Ramos (cell line): ENCODE results near the gene CCDC88C.
"Not testable (repeated sequence)": the region's sequence is repeated elsewhere in the genome, so short reads cannot be mapped to it uniquely, and the experiment has no call there.

Experiments
- in situ Hi-C: fragments of 300-500 bp; cut with MboI; formaldehyde crosslinking; loops from one replicate; pipeline ENCODE4 v1.14.3; 2022; ENCODE audit warnings: low sequenced_read_pairs; ENCODE audit not compliant: unreplicated experiment

The CCDC88C gene

DNA sequence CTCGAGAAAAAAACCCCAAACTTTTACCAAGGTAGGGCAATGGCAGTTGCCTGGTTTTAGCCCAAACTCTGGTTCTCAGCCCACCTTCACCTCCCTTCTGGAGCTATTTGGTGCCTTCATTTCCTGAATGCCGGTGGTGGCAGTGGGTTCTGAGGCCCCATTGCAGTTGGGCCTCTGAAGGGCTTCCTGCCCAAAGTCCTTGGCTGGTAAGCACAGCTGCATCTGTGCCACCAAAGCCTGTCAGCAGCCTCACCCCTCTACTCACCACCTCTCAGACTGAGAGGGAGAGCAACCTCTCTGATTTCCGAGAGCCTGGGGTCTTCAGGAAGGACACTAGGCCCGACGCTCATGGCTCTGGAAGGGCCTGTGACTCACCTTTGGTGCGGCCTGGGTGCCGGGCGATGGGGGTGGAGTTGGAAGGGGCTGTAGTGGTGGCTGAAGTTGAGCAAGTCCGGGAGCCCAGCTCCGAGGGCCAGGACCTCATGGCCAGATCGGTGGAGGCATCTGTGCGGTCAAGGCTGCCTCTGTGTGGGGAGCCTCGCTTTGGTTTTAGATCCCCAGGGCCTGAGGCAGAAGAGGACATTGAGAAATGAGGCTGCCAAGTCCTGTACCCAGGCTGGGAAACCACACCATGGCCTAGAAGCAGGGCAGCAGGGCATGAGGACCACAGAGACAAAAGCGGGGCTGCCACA lies 134.5 kb downstream of the CCDC88C start:
- in situ Hi-C loops, result no loop called here

DNA sequence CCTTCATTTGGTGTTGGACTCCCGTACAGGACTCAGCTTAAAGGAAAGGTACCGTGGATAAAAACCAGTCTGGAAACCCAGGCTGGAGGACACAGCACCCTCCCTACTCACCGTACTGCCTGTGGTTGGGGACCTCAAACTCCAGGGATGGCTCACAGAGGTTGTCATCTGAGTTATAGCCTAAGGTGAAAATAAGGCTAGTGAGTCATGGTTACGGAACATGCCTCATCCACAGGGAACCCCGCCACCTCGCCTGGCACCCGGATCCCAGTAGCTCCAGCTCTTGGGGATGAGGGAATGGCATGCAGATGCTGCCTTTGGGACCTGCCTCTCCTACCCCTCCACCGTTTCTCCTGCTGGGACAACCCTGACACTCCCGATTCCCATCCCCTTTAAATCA lies 136.3 kb downstream of the CCDC88C start:
- in situ Hi-C loops, result no loop called here

DNA sequence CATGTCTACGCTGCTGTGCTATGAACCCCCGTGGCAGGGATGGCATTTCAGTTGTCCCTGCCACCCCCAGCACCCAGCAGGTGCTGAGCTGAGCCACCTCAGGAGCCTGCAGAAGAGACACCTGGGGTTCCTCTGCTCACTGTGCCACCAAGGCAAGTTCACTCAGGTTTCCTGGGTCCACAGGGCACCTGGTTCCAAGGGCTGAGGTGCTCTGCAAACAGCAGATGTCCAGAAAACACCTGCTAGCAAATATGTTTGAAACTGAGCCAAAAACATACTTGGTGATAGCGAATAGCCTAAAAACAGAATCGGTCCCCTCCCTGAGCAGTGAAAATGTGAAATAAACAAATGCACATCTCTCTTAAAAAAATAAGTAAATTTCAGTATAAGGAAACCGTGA lies 137.5 kb downstream of the CCDC88C start:
- in situ Hi-C loops, result no loop called here

DNA sequence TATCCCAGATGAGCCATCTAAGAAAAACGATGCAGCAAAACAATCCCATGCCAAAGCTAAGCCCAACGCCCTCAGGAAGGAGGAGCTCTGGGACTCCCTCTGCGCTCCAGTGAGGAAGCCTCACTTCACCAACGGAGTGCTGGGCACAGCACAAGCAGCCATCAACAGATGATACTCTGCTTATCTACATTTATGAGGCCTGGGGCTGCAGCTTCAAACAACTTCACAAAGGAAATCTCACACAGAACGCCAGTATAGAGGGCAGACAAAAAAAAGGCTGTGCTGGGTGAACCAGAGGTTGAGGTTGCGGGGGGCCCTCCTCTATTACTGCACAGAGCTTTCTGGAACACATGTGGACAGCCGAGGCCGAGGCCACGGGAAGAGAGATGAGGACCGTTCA lies 138.3 kb downstream of the CCDC88C start:
- in situ Hi-C loops, result no loop called here

DNA sequence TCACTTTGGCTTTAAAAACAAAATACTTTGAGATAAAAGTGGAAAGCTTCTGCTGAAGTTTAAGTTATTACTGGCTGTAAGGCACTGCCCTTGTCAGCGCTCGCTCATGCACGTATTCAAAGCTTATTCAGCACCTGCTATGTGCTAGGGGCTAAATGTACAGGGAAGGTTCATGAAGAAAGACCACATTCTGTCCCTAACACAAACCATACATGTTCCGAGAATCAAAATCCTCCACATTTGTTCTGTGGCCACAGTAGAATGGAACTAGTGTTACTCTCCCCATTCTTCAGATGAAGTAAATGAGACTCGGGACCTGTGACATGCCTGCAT lies 139.3 kb downstream of the CCDC88C start:
- in situ Hi-C loops, result no loop called here

DNA sequence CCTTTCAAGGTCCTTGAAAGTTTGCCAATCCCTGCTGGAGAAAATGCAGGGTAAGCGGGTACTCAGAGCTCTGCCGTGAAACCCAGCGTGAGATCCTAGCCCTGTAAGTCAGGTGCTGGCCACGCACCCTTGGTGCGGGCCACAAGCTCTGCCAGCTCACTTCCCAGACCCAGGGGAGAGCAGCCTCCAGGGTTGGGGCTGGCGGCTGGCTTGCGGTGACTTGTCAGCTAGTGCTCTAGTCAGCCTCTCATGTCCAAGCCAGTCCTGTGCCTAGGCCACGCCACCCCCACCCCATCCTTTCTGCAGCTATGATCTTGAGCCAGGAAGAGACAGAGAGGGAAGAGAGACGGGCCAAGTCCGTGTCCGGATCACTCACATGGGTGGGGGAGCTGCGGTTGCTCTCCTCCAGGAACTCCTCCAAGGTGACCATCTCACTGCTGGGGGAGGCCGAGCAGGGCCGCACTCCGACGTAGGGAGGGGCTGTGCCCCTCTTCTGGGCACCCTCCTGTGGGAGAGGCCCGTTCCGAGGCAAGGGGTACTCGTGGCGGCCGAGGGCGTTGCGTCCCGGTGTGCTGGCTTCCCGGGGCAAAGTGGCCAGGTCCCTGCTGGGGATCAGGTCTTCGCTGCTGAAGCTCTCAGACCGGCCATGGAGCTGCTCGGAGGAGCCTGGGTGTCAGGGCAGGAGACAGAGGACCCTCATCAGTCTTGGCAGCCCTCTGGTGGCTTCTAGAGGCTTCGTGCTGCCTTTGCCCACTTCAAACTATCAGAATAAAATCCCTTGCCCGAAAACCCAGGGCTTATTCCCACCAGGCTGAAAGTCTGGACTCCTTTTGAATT lies 139.9 kb downstream of the CCDC88C start:
- in situ Hi-C loops, result no loop called here

DNA sequence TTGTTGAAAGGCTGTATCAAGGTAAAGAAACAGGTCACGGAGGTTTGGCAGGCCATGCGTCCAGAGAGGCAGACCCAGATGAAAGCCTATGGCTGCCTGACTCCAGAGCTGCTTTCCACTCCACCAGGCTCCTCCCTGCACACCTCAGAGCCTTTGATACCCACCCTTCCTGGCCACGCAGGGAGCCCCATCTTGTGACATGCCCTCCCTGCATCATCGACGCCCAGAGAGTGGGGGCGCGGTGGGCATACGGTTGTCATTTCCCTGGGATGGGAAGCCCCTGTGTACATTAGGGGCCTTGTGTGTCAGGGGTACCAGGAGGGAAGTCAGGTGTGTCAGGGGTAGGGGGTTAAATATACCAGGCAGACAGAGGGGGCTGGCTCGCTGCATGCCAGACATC lies 142.8 kb downstream of the CCDC88C start:
- in situ Hi-C loops, result no loop called here

DNA sequence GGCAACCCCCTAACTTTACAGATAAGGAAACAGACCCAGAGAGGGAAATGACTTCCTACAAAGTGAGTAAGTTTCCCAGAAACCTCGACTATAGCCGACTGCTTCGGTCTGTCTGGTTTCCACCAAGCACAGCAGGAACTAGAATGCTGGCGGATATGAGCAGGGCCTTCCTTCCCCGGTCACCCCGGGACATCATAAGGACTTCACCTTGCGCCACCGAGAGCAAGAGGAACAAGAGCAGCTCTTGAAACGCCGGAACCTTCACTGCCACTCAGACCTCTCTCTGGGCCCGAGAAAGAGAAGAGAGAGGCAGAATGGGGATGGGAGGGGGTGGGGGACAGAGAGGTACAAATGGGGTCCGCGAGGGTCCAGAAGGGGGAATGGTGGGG lies 143.7 kb downstream of the CCDC88C start:
- in situ Hi-C loops, result no loop called here

DNA sequence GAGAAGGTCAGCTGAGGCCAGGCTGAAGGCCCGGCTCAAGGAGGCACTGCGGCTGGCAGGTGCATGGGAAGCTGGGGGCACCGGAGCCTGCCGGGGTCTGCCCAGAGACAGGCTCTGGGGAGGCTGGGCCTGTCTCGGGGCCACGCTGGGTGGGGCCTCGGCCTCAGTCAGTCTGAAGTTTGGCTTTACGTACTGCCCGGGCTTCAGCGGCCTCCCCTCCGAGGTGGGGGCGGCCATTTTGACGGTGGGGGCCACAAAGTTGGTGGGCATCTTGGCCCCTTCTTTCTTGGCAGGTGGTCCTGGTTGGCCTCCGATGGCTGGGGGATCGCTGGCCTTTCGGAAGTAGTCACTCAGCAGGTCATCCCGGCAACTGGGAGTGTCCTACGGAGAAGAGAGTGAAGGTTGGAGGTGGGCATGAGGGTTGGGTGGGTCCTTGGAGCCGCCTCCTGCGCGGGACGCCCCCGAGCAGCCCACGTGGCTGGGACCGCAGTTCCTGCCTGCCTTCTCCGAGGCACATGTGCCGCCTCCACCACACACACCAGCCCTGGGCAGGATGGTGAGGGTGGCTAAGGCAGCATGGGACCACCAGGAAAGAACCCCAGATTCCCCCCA lies 144.2 kb downstream of the CCDC88C start:
- in situ Hi-C loops, result no loop called here

DNA sequence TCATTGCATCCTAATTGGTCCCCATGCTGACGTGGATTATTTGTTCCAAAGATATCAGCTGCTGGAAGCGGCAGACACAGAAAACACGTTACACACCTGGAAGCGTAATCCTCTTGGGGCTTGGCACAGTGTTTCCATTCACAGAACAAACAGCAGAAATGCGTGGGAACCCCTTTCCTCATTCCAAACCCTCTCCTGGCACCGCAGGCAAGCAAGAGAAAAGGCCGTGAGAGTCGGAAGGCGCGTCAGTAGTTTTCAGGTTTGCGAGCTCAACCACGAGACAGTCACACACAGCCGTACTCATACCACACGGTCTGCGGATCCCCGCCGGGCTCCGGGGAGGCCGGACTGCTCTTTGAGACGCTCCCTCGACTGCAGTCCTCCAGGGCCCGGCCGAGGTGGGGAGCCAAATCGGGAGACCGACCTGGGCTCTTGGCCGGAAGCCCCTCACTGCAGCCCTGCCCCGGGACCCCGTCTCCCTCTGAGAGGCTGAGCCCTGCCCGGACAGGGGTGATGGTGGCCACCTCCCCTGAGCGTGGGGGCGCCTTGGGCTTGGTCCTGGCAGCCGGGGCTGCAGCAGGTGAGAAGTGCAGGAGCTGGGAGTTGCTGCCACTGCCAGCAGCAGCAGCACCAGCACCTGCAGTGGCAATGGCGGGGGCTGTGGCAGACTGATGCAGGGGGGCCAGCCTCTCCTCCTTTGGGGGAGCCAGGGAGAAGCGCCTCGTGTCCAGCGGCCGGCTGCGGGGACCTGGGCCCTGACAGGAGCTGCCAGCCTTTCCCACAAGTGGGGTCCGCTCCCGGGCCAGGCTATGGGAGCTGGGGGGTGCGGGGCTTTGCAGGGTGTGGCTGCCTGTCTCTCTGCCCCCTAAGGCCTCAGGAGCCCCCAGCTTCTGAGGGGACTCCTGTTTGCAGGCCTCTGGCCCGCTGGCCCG lies 145.0 kb downstream of the CCDC88C start:
- in situ Hi-C loops, result no loop called here

DNA sequence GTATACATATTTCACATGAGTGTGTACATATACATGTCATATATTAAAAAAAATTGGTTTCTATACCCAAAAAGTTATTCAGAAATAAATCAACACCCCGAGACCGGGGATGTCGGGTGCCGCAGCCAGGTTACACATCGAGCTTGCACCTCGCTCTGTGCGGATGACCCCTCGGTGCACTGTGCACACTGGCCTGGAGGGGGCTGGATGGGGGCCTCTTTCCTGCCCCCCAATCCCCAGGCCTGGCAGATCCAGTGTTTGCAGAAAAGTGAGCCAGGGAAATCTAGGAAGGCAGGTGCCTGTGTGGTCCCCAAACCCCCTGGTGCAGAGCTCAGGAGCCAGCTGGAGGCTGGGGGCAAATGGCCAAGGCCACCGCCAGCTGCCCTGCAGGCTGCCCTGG lies 146.0 kb downstream of the CCDC88C start:
- in situ Hi-C loops, result no loop called here

DNA sequence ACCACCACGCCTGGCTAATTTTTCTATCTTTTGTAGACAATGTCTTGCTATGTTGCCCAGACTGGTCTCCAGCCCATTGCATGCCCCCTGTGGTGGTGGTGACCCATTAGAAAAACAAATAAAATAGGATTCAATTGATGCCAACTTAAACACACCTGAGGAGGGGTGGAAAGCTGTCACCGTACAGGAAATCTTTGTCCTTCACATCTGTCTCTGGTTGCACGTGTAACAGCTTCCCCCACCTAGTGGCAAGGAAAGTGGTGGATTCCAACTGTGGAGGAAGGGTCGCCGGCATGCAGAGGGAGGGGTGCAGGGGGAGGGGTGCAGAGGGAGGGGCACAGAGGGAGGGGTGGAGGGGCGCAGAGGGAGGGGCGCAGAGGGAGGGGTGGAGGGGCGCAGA lies 147.0 kb downstream of the CCDC88C start:
- in situ Hi-C loops, result no loop called here

DNA sequence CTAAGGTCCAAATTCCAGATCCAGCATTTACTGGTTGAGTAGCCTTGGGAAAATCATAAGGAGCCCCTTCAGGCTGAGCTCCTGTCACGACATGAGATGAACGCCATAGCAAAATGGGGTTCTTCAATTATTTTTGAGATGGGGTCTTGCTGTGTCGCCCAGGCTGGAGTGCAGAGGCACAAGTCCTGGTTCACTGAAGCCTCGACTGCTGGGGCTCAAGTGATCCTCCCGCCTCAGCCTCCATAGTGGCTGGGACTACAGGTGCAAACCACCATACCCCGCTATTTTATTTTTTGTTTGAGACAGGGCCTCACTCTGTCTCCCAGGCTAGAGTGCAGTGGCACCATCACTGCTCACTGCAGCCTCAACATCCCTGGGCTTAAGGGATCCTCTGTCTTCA lies 147.4 kb downstream of the CCDC88C start:
- in situ Hi-C loops, result no loop called here

DNA sequence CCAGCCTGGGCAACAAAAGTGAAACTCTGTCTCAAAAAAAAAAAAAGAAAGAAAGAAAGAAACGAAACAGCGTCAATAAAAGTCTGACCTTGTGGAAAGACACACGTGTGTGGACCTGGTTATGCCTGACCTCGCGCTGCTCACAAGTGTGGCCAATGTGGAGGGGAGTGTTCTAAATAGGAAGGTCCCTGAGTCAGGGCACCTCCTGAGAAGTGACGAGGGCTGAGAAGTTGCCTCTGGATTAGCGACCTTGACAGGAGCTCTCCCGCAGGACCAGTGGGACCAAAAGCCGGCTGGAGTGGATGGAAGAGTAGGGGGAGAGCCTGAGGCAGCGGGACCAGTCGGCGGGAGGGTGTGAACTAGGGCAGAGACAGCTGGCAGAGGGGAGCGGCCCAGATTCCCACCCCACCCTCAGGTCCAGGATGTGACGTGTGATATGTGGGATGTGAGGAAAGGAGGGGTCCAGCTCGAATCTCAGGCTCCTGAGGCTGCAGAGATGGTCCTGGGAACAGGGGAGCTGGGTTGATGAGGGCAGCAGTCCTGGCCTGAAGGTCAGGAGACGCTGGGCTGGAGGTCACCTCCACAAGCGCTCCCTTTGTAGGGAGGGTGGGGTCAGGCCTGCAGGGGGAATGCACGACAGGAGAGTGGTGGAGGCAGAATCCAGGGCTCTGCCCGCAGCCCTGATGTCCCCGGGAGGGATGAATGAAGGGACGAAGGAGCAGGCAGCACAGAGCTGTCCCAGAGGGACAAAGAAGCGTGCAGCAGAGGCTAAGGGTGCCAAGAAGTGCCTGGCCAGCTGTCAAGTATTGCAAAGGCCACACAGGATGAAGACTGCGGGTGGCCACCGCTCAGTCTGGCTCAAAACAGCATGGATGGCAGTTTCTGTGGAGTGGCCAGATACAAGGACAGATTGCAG lies 148.3 kb downstream of the CCDC88C start:
- in situ Hi-C loops, result no loop called here

DNA sequence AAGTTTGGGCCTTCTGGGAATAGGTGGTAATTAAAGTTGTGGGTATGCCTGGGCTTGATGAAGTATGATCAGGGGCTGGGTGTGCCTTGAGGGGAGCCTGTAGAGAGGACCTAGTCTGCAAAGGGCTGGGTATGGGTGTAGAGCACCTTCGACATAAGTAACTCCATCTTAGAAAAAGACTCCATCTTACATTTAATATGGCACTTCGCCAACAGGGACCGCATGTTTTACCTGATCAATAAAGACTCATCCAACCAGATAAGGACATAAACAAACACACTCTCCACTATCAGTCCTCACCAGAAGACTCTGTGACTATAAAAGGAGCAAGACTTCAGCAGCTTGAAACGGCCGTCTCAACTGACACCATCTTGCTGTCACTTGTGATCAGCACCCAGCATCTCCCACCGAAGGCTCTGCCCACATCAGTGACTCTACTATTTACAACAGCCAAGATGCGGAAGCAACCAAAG lies 149.6 kb downstream of the CCDC88C start:
- in situ Hi-C loops, result no loop called here

DNA sequence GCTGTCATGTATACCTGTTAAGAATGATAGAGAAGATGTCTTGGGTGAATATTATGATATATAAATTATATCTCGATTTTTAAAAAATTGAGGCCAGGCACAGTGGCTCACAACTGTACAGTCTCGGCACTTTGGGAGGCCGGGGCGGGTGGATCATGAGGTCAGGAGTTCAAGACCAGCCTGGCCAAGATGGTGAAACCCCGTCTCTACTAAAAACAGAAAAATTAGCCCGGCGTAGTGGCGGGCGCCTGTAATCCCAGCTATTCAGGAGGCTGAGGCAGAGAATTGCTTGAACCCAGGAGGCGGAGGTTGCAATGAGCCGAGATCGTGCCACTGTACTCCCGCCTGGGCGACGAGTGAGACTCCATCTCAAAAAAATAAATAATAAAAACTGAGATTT lies 151.3 kb downstream of the CCDC88C start:
- in situ Hi-C loops, result not testable (repeated sequence)

DNA sequence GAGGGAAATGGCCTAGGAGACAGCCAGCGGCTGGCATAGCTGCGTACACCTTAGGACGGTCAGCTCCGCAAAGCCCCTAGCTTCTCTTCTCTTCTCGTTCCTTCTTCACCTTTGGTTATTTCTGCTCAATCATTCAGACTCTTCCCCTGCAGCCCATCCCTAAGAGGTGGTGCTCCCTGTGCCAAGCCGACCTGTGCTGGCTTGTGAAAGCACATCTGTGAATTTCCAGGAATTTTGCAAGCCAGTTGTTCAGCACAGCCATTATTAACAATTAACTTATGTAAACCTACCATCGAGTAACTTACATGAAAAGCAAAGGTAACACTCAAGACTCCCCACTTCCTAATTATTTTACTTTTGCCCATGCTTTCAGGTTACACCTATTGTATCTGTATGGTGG lies 152.2 kb downstream of the CCDC88C start:
- in situ Hi-C loops, result no loop called here

DNA sequence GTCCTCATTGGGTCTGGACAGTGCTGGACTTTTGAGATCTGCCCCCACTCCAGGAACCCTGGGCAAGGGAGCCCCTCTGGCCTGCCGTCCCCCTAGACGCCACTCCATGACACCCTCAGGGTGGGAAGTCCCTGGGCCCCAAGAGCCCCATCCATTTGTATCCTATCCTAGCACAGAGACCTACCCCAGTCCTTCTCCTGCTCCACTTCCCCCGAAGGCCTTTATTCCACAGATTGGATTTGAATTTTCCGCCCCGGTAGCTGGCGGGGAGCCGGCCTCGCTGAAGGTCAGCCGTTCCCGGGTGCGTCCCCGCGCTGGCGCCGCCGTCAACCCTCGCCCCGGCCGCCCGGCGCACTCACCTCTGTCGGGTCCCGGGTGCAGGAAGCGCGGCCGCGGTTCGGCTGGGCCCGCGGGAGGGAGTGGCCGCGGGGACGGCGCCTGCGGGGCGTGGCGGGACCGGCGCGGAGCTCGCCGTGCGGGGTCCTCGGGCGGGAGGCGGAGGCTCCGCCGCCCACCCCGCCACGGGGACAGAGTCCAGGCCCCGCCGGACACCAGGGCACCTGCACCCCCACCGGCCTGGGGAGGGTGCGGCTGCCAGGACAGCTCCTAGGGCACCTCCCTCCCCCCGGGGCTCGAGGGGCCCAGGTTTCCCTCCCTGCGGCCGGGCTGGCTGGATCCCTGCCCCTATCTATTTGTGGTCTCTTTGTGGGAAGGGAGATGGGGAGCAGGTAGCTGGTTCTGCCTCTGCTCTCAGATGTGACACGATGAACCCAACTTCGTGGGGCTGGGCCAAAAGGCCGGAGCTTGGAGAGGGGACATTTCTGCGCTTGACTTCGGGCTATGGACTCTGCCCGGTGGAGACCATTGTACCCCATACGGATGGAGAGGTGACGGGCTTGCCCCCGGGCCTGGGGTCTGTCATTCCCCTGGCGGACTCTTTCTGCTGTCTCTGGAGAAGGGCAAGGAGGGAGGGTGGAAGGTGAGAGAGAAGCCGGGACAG lies 153.2 kb downstream of the CCDC88C start:
- in situ Hi-C loops, result no loop called here
